ENCODE data around the gene RAB6B.

Gene RAB6B

GRCh38 chr3:133880886-133881455 is 14.7 kb downstream of the RAB6B start:
- peak in 1 of 2 experiments; percentile 1 for DNase-seq

GRCh38 chr3:133880287-133880686 is 15.4 kb downstream of the RAB6B start:
- DNase-seq = peak in 1 of 2 experiments; percentile 17

GRCh38 chr3:133878518-133878917 is 17.2 kb downstream of the RAB6B start:
- DNase-seq = no peak

GRCh38 chr3:133877221-133877620 is 18.5 kb downstream of the RAB6B start:
- no peak for DNase-seq

- no peak for DNase-seq
Observed at GRCh38 chr3:133874761-133875438, 20.8 kb downstream of the RAB6B start.

- DNase-seq = no peak
Observed at GRCh38 chr3:133874344-133874743, 21.3 kb downstream of the RAB6B start.

- no peak for DNase-seq
Observed at GRCh38 chr3:133872781-133873180, 22.9 kb downstream of the RAB6B start.

GRCh38 chr3:133872161-133872560 is 23.5 kb downstream of the RAB6B start:
- no peak for DNase-seq

- no peak for DNase-seq
Observed at GRCh38 chr3:133871368-133872090, 24.2 kb downstream of the RAB6B start.

GRCh38 chr3:133870822-133871221 is 24.9 kb downstream of the RAB6B start:
- DNase-seq = no peak

- no peak for DNase-seq
Observed at GRCh38 chr3:133869586-133869985, 26.1 kb downstream of the RAB6B start.

GRCh38 chr3:133868758-133869475 is 26.8 kb downstream of the RAB6B start:
- DNase-seq = no peak

- DNase-seq = no peak
Observed at GRCh38 chr3:133868186-133868585, 27.5 kb downstream of the RAB6B start.

GRCh38 chr3:133866141-133866540 is 29.5 kb downstream of the RAB6B start:
- DNase-seq = no peak

- DNase-seq = no peak
Observed at GRCh38 chr3:133865136-133865855, 30.4 kb downstream of the RAB6B start.

GRCh38 chr3:133864616-133865015 is 31.1 kb downstream of the RAB6B start:
- no peak for DNase-seq

GRCh38 chr3:133863911-133864310 is 31.8 kb downstream of the RAB6B start:
- DNase-seq = no peak

GRCh38 chr3:133862161-133862560 is 33.5 kb downstream of the RAB6B start:
- DNase-seq = no peak

GRCh38 chr3:133860519-133860918 is 35.2 kb downstream of the RAB6B start:
- no peak for DNase-seq

- no peak for DNase-seq
Observed at GRCh38 chr3:133859381-133860234, 36.1 kb downstream of the RAB6B start.

- DNase-seq = no peak
Observed at GRCh38 chr3:133857767-133858166, 37.9 kb downstream of the RAB6B start.

GRCh38 chr3:133856316-133856715 is 39.4 kb downstream of the RAB6B start:
- no peak for DNase-seq

Data from activated T-cell treated with anti-CD3 and anti-CD28 coated beads, Interleukin-2, amount 50 U/mL, for 48 hours (primary cell).